BLaER1 treated with 17β-estradiol and CSF1 and Interleukin-3, amounts not matched to agents 10 nM and 100 nM (cell line): ENCODE measurements around the gene NOMO2.
A peak's percentile ranks its signal among the peaks of the same experiment; 100 is the strongest.
"Not testable (repeated sequence)": the region's sequence is repeated elsewhere in the genome, so short reads cannot be mapped to it uniquely, and the experiment has no call there.

Experiments used
- H3K27ac ChIP-seq, 11 experiments: shearing (Covaris generic); formaldehyde crosslinking; 2 replicates each; pipeline ENCODE4 v1.8.1; 2022
- H3K27me3 ChIP-seq, 11 experiments: shearing (Covaris generic); formaldehyde crosslinking; 2 replicates each; pipeline ENCODE4 v1.8.1; 2022
- H3K36me3 ChIP-seq, 11 experiments: shearing (Covaris generic); formaldehyde crosslinking; 2 replicates each; pipeline ENCODE4 v1.8.1; 2022
- H3K4me1 ChIP-seq, 10 experiments: shearing (Covaris generic); formaldehyde crosslinking; 2 replicates each; pipeline ENCODE4 v1.8.1; 2022
- H3K4me2 ChIP-seq, 11 experiments: shearing (Covaris generic); formaldehyde crosslinking; 2 replicates each; pipeline ENCODE4 v1.8.1; 2022
- H3K4me3 ChIP-seq, 10 experiments: shearing (Covaris generic); formaldehyde crosslinking; 2 replicates each; pipeline ENCODE4 v1.8.1; 2022
- H3K9ac ChIP-seq, 11 experiments: shearing (Covaris generic); formaldehyde crosslinking; 2 replicates each; pipeline ENCODE4 v1.8.1; 2022
- H3K9me3 ChIP-seq, 11 experiments: shearing (Covaris generic); formaldehyde crosslinking; replicated peaks in 1 of 11; 2 replicates each; pipeline ENCODE4 v1.8.1; 2022
- H4K20me1 ChIP-seq, 11 experiments: shearing (Covaris generic); formaldehyde crosslinking; 2 replicates each; pipeline ENCODE4 v1.8.1; 2022

Gene NOMO2, protein sequence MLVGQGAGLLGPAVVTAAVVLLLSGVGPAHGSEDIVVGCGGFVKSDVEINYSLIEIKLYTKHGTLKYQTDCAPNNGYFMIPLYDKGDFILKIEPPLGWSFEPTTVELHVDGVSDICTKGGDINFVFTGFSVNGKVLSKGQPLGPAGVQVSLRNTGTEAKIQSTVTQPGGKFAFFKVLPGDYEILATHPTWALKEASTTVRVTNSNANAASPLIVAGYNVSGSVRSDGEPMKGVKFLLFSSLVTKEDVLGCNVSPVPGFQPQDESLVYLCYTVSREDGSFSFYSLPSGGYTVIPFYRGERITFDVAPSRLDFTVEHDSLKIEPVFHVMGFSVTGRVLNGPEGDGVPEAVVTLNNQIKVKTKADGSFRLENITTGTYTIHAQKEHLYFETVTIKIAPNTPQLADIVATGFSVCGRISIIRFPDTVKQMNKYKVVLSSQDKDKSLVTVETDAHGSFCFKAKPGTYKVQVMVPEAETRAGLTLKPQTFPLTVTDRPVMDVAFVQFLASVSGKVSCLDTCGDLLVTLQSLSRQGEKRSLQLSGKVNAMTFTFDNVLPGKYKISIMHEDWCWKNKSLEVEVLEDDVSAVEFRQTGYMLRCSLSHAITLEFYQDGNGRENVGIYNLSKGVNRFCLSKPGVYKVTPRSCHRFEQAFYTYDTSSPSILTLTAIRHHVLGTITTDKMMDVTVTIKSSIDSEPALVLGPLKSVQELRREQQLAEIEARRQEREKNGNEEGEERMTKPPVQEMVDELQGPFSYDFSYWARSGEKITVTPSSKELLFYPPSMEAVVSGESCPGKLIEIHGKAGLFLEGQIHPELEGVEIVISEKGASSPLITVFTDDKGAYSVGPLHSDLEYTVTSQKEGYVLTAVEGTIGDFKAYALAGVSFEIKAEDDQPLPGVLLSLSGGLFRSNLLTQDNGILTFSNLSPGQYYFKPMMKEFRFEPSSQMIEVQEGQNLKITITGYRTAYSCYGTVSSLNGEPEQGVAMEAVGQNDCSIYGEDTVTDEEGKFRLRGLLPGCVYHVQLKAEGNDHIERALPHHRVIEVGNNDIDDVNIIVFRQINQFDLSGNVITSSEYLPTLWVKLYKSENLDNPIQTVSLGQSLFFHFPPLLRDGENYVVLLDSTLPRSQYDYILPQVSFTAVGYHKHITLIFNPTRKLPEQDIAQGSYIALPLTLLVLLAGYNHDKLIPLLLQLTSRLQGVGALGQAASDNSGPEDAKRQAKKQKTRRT

GRCh38 chr16:18561727-18562314 is at the start of gene NOMO2:
TSS of gene NOMO2 (minus strand) at chr16:18562097. CDS start at chr16:18562040, 57 bp downstream.
- H3K9me3 ChIP-seq, H3K4me1 ChIP-seq, H3K27me3 ChIP-seq, H3K36me3 ChIP-seq: not testable (repeated sequence)
- Histone ChIP-seq H3K4me2 (peak within 1 kb of the TSS in 9 of 11 experiments; percentile 37 to 69 (median 62); a peak in 13 of 22 replicates), H4K20me1 (peaks cover 0 to 16% (median 0%) of the 10 kb centered on the region in 11 experiments; a peak in 3 of 22 replicates), H3K4me3 (peak within 1 kb of the TSS; percentile 56 to 71 (median 64)), H3K9ac (peak within 1 kb of the TSS; percentile 60 to 81 (median 73); a peak in 21 of 22 replicates), H3K27ac (peak within 1 kb of the TSS in 9 of 11 experiments; percentile 45 to 63 (median 51); a peak in 11 of 22 replicates)

DNA sequence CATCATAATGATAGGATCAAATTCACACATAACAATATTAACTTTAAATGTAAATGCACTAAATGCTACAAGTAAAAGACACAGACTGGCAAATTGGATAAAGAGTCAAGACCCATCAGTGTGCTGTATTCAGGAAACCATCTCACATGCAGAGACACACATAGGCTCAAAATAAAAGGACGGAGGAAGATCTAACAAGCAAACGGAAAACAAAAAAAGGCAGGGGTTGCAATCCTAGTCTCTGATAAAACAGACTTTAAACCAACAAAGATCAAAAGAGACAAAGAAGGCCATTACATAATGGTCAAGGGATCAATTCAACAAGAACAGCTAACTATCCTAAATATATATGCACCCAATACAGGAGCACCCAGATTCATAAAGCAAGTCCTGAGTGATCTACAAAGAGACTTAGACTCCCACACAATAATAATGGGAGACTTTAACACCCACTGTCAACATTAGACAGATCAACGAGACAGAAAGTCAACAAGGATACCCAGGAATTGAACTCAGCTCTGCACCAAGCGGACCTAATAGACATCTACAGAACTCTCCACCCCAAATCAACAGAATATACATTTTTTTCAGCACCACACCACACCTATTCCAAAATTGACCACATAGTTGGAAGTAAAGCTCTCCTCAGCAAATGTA is 48.4 kb upstream of the NOMO2 start:
- H3K27me3 ChIP-seq: not testable (repeated sequence)

GRCh38 chr16:18608271-18608670 is 46.4 kb upstream of the NOMO2 start:
- H3K9me3 ChIP-seq: peaks cover 0 to 13% (median 9%) of the 10 kb centered on the region in 11 experiments; a peak in 17 of 22 replicates
- not testable (repeated sequence) for H3K4me2 ChIP-seq, H4K20me1 ChIP-seq, H3K4me1 ChIP-seq, H3K27ac ChIP-seq, H3K4me3 ChIP-seq, H3K36me3 ChIP-seq, H3K27me3 ChIP-seq, H3K9ac ChIP-seq

More for the DNA sequence above, 48.4 kb upstream of the NOMO2 start:
- not testable (repeated sequence) for H4K20me1 ChIP-seq, H3K27ac ChIP-seq, H3K9ac ChIP-seq, H3K4me1 ChIP-seq, H3K4me2 ChIP-seq, H3K36me3 ChIP-seq, H3K4me3 ChIP-seq
- peaks cover 0 to 13% (median 9%) of the 10 kb centered on the region in 11 experiments; a peak in 17 of 22 replicates for H3K9me3 ChIP-seq

GRCh38 chr16:18603572-18604246 is 41.8 kb upstream of the NOMO2 start:
- not testable (repeated sequence) for H3K4me3 ChIP-seq

GRCh38 chr16:18598582-18598981 is 36.7 kb upstream of the NOMO2 start:
- peaks cover 0 to 11% (median 5%) of the 10 kb centered on the region in 10 experiments; a peak in 7 of 20 replicates for H3K4me1 ChIP-seq
- H4K20me1 ChIP-seq, H3K27me3 ChIP-seq, H3K4me2 ChIP-seq, H3K27ac ChIP-seq, H3K9ac ChIP-seq, H3K4me3 ChIP-seq, H3K9me3 ChIP-seq, H3K36me3 ChIP-seq: not testable (repeated sequence)

More at GRCh38 chr16:18603572-18604246, 41.8 kb upstream of the NOMO2 start:
- H4K20me1 ChIP-seq, H3K36me3 ChIP-seq, H3K9me3 ChIP-seq, H3K27me3 ChIP-seq, H3K27ac ChIP-seq, H3K4me1 ChIP-seq, H3K4me2 ChIP-seq, H3K9ac ChIP-seq: not testable (repeated sequence)

DNA sequence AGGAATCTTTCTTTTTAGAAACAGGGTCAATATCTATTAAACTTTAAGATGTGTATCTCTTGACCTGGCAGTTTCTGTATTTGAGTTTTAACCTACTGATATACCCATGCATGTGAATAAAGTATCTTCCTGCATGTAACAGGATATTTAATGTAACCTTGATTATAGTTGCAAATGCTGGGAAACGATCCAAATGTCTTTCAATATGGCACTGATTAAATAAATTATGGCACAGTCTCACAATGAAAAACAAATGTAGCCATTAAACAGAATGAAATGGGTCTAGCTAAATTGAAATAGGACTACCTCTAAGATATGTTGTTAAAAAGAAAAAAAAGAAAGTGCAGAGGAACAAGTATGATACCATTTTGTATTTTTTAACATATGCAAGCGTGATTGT is 35.8 kb upstream of the NOMO2 start:
- H3K36me3 ChIP-seq, H3K27ac ChIP-seq, H3K4me2 ChIP-seq, H3K9ac ChIP-seq, H3K4me3 ChIP-seq, H3K9me3 ChIP-seq, H3K27me3 ChIP-seq, H4K20me1 ChIP-seq: not testable (repeated sequence)
- peaks cover 0 to 11% (median 5%) of the 10 kb centered on the region in 10 experiments; a peak in 7 of 20 replicates for H3K4me1 ChIP-seq

DNA sequence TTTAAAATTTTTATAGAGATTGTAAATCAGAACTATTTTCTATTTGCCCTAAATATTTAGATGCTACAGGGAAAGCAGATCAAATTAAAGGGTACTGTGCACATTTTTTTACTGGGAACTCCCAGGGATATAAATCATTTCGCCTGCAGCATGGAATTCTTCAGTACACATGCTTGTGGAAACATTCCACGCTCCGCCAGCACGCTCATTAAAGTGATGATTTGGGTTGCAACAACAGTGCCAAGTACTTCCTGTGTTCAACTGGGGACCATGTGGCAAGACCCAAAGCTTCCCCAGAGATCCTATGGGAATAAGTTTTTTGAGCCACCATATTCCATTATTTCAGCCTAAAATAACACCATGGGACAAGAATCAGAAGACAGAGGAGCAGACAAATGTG is 35.4 kb upstream of the NOMO2 start:
- not testable (repeated sequence) for H3K9me3 ChIP-seq, H3K4me2 ChIP-seq, H4K20me1 ChIP-seq, H3K36me3 ChIP-seq, H3K9ac ChIP-seq, H3K27me3 ChIP-seq, H3K27ac ChIP-seq, H3K4me3 ChIP-seq
- peaks cover 0 to 11% (median 5%) of the 10 kb centered on the region in 10 experiments; a peak in 7 of 20 replicates for H3K4me1 ChIP-seq

- not testable (repeated sequence) for H3K4me2 ChIP-seq, H3K27ac ChIP-seq, H3K9me3 ChIP-seq, H3K27me3 ChIP-seq, H3K36me3 ChIP-seq, H3K4me3 ChIP-seq, H4K20me1 ChIP-seq, H3K9ac ChIP-seq
- peaks cover 0 to 11% (median 5%) of the 10 kb centered on the region in 10 experiments; a peak in 7 of 20 replicates for H3K4me1 ChIP-seq
Observed at GRCh38 chr16:18595796-18596195, 33.9 kb upstream of the NOMO2 start.

- not testable (repeated sequence) for H3K36me3 ChIP-seq, H3K4me3 ChIP-seq, H3K9me3 ChIP-seq, H3K27ac ChIP-seq, H4K20me1 ChIP-seq, H3K27me3 ChIP-seq, H3K9ac ChIP-seq
- 0 out of 22 replicates have a peak overlapping the region, but pooled peaks of 1 of the 11 experiments have one; percentile 26 for H3K4me2 ChIP-seq
- H3K4me1 ChIP-seq: peaks cover 0 to 11% (median 5%) of the 10 kb centered on the region in 10 experiments; a peak in 7 of 20 replicates
Observed at GRCh38 chr16:18594880-18595279, 33.0 kb upstream of the NOMO2 start.

DNA sequence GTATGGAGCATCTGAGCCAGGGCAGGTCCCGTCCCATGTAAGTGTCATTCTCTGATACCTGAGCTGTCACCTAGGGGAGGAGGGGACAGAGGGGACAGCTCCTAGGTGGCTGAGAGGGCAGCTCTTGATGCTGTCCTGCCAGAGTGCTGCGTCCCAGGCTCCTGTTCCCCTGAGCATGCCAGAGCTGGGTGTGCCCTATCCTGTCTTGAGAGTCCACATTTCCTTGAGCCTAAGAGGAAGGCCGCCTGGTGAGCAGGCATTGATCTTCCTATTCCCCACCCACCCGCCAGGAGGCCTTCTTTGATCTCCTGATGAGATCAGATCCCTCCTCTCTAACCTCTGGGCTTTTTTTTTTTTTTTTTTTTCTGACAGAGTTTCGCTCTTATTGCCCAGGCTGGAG is 32.0 kb upstream of the NOMO2 start:
- not testable (repeated sequence) for H3K9ac ChIP-seq, H3K27me3 ChIP-seq, H4K20me1 ChIP-seq, H3K9me3 ChIP-seq, H3K27ac ChIP-seq, H3K4me3 ChIP-seq, H3K36me3 ChIP-seq
- peaks cover 0 to 11% (median 5%) of the 10 kb centered on the region in 10 experiments; a peak in 7 of 20 replicates for H3K4me1 ChIP-seq
- H3K4me2 ChIP-seq: peak overlapping the region in 2 of 11 experiments; percentile 5 to 20; a peak in 2 of 22 replicates

GRCh38 chr16:18592982-18593381 is 31.1 kb upstream of the NOMO2 start:
- not testable (repeated sequence) for H3K9ac ChIP-seq, H4K20me1 ChIP-seq, H3K27me3 ChIP-seq, H3K36me3 ChIP-seq, H3K4me3 ChIP-seq, H3K9me3 ChIP-seq, H3K4me2 ChIP-seq, H3K27ac ChIP-seq
- peaks cover 0 to 11% (median 5%) of the 10 kb centered on the region in 10 experiments; a peak in 7 of 20 replicates for H3K4me1 ChIP-seq

GRCh38 chr16:18591908-18592307 is 30.0 kb upstream of the NOMO2 start:
- H3K27ac ChIP-seq, H3K9me3 ChIP-seq, H3K36me3 ChIP-seq, H4K20me1 ChIP-seq, H3K4me3 ChIP-seq, H3K9ac ChIP-seq, H3K4me2 ChIP-seq, H3K27me3 ChIP-seq: not testable (repeated sequence)
- peaks cover 0 to 11% (median 5%) of the 10 kb centered on the region in 10 experiments; a peak in 7 of 20 replicates for H3K4me1 ChIP-seq
